ENCODE measurements around the gene ISCU. TPM values are rescaled to one million over a fixed set of nuclear protein-coding genes. Genes with fewer than 3 reads are reported as not detected.
"Not testable (repeated sequence)": the region's sequence is repeated elsewhere in the genome, so short reads cannot be mapped to it uniquely, and the experiment has no call there.

The ISCU gene
- total RNA-seq, 1 donor from 2014 or later: 45.1 TPM

DNA sequence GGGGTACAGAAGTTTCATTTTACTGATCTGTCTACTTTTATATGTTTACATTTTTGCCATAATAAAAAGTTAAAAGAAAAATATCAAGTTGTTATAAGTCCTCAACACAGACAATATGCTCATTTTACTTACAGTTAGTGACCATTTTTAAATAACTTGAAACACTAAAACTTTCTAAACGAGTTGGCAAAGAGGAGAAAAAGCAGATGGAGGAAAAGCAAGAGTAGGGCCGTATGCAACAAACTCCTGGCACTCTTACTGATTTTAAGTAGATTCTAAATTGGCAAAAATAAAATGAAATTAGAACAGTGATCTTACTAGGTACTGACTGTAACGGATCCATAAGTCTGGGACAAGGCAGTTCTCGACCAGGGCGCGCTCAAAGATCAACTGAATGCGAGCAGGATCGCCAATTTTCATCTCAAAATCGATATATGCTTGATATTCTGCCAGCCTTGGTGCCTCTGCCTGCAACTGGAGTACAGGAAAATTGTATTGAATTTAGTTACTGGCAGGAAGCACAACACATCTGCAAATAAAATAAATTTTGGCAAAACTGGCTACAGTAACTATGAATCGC is 23.7 kb upstream of the ISCU start:
- intact Hi-C loops (cut with micrococcal nuclease): no loop called here

GRCh38 chr12:108542320-108542719 is 20.1 kb upstream of the ISCU start:
- intact Hi-C loops (cut with micrococcal nuclease): no loop called here

- intact Hi-C loops (cut with micrococcal nuclease): no loop called here
Measured at GRCh38 chr12:108543652-108544051, 18.7 kb upstream of the ISCU start.

DNA sequence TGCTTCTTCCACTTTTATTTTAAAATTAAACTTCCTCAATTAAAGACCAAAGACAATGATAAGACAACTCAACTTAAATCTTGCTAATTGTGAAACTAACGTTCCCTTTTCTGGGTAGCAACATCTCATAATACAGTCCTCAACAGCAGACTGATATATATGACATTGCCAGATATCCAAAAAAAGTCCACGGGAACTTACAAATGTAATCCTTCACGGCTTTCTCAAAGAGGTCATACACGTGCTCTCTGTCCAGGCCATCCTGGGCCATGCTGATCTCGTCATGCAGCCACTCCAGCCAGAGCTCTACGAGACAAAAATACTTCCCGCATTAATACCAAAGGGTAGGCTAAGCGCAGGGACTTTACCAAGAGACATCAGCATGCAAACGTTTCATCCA is 14.7 kb upstream of the ISCU start:
- intact Hi-C loops (cut with micrococcal nuclease): no loop called here

DNA sequence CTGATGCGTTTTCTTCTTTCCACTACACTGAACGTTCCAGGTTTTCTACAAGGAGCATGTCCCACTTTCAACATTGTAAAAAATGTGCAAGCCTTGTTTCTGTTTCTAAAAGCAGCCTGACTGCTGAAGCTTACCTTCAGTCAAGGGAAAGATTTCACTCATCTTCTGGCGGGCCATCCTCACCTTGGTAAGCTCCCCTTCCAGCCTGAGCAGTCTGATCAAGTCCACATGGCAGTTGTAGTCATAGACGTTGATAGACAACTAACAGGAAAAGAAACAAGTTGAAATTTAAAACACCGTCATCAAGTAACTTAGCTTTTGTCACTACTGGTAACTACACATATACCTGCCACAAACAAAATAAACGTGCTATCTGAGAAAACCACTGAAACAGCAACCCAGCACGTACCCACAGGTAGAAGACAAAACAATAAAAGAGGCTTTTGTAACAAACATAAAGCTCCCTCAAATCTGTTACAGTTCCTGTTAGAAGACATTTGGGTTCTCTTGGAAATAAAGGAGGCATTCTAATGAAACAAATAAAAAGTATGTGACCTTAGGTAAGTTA is 13.4 kb upstream of the ISCU start:
- intact Hi-C loops (cut with micrococcal nuclease): no loop called here

GRCh38 chr12:108551535-108551934 is 10.9 kb upstream of the ISCU start:
- intact Hi-C loops (cut with micrococcal nuclease): no loop called here

GRCh38 chr12:108553799-108554198 is 8.6 kb upstream of the ISCU start:
- intact Hi-C loops (cut with micrococcal nuclease): no loop called here

- intact Hi-C loops (cut with micrococcal nuclease): not testable (repeated sequence)
Measured at GRCh38 chr12:108555383-108555782, 7.0 kb upstream of the ISCU start.

- intact Hi-C loops (cut with micrococcal nuclease): no loop called here
Measured at GRCh38 chr12:108559007-108559655, 3.3 kb upstream of the ISCU start.

DNA sequence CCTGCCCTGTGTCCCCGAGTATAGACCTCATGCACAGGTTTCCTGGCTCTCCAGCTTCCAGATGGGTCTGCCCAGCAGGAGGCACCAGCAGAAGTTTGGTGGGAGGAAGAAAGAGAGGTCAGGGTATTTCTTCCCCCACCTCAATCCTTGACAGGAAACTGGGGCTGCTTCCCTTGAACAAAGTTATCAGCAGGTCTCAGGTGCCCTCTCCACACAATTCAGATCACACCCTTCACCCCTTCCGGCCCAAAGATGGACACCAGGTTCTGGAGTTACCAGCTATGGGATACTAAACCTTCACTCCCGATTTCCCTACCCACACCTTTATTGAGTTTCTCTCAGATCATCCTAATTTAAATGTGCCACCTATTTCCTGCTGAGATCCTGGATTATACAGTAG is 2.6 kb upstream of the ISCU start:
- intact Hi-C loops (cut with micrococcal nuclease): loop anchor here (2.0 to 10.0 kb wide), 3 partner anchors 799 to 1015 kb away; partner anchors contain the start of genes MMAB, MVK, PRDM4 and PWP1

GRCh38 chr12:108560321-108560721 is 2.1 kb upstream of the ISCU start:
- intact Hi-C loops (cut with micrococcal nuclease): loop anchor here (2.0 to 10.0 kb wide), 3 partner anchors 800 to 1014 kb away; partner anchors contain the start of genes MMAB, MVK, PRDM4 and PWP1

DNA sequence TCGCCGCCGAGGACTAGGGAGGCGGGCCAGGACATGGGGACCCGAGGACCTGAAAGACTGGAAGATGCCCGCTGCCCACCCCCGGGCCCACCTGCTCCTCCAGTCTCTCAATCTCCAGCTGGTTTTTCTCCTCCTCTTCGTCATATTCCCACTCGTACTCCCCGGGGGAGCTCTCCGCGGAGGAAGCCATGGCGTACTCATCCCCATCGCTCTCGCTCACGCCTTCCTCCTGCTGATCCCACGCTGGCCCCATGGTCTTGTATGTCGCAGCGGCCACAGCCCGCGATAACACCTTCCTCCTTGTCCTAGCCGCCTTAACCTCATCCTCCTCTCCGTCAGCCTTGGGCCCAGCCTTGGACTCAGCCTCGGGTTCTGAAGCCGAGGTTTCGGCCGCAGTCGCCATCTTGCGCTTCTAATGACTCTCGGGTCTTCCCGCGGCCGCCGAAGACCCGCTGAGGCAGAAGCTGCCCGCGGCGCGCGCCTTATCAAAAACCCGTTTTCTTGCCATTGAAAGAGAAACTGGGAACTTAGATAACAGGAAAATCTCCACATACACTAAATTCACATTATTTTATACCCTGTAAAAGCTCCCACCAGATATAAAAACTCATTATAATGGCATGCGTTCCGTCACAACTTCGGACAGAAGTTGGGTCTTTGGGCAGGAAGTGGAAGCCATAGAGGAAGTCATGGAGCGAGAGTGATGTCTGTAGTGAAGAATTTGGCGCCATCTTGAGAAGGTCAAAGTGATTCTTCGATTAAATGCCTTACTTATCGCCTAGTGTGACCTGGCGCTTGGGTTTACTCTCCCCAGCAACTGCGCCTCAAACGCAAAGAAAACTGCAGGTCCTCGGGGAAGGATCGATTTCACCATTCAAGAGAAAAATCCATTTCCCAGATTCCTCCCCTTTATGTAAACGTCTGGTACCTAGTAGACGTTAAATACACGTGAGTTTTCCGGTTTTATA is 1.4 kb upstream of the ISCU start, which contains the start of gene SART3:
Gene SART3, minus strand, starts transcription at position 422 of the 968 bp plus-strand sequence. Its CDS starts 19 bp downstream, at position 403.
- intact Hi-C loops (cut with micrococcal nuclease): loop anchor here (1.0 to 10.0 kb wide), 6 partner anchors 46 to 1014 kb away; partner anchors contain the start of genes FICD, MMAB, MVK and PRDM4

DNA sequence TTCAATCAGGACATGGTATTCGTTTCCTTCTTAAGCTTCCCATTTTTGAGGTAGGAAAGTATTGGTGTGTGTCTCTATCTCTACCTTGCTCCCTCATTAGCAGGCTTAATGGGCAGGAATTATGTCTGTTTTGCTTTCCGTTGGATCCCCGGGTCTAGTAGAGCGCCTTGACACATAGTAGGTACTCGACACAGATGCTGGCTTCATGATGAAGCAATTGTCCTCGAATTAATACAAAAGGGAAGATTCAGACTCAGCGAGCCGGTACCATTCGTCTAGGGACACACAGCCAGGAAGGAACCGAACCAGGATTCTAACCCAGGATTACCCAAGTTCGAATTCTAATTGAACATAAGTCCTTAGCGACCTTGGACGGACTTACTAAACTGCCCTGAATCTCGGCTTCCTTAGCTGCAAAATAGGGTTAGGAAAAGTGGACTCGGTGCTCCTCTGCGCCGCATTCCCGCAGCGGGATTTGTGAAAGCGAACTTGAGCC is 496 bp upstream of the ISCU start:
- intact Hi-C loops (cut with micrococcal nuclease): loop anchor here (1.0 to 10.0 kb wide), 8 partner anchors 47 to 1013 kb away; partner anchors contain the start of genes FICD, MMAB, MVK and PRDM4

DNA sequence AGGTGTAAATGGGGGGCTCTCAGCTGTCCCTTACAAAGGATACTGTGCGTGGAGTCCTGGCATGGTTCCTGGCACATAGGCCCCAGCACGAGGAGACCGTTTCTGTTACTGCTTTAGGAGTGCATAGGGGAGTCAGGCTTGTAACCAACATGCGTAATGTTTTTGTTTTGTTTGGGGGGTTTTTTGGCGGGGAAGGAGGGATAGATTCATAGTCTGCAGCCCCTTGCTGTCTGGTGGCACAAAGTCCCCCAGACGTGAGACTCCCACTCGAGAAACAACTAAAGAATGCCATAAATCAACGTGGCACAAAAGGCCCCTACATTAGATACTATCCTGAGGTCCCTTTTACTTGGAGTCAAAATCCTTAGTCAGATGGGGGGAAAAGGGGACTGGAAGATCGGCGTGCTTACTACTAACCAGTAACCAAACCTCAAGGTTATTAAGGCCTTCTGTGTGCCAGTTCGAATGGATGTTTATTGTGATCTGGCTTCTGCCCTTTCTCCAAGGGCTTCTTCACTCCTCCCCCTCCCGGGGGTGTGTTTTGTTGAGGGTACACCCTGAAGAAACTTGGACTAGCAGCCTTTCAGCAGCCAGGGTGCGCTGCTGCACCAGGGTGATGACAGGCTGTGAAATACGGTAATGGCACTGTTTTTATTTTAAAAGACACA is 874 bp downstream of the ISCU start:
- intact Hi-C loops (cut with micrococcal nuclease): loop anchor here (1.0 to 10.0 kb wide), 10 partner anchors 55 to 1012 kb away; partner anchors contain the start of genes ALKBH2, CORO1C, MMAB and MVK

DNA sequence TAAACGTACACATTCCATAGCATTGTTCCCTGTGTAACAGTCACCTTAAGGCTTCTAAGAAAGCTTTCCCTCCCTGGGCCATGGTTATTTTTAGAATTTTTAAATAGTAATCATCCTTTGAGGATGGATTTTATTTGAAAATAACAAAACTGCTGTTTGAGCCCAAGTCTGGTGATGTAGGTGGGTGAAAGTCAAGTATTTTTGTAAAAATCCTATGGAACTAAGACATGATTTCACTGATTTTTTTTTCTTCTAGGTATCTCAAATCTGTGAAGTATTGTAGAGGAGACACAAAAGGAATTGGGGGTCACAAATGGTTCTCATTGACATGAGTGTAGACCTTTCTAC is 1.4 kb downstream of the ISCU start:
- intact Hi-C loops (cut with micrococcal nuclease): loop anchor here (1.0 to 10.0 kb wide), 10 partner anchors 55 to 1011 kb away; partner anchors contain the start of genes ALKBH2, CORO1C, MMAB and MVK

- intact Hi-C loops (cut with micrococcal nuclease): loop anchor here (5.0 to 10.0 kb wide), 2 partner anchors 877 to 1010 kb away; partner anchors contain the start of genes MMAB, MVK and PWP1
Measured at GRCh38 chr12:108564724-108565123, 2.3 kb downstream of the ISCU start.

DNA sequence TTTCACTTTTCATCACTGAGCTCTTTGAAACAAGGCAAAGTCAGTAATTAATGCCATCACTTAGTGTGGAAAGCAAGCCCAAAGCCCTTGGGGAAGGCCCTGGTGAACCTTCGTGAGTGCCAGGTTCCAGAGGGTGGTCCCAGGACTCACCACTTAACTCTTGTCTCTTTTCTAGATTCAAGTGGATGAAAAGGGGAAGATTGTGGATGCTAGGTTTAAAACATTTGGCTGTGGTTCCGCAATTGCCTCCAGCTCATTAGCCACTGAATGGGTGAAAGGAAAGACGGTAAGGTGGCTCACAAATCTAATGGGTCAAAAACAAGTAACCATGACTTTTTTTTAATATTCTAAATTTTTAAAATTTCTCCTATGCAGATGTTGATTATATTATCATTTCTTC is 2.8 kb downstream of the ISCU start:
- intact Hi-C loops (cut with micrococcal nuclease): loop anchor here (10.0 kb wide), 1 partner anchor 1010 kb away; the partner anchor contains the start of genes MMAB and MVK

DNA sequence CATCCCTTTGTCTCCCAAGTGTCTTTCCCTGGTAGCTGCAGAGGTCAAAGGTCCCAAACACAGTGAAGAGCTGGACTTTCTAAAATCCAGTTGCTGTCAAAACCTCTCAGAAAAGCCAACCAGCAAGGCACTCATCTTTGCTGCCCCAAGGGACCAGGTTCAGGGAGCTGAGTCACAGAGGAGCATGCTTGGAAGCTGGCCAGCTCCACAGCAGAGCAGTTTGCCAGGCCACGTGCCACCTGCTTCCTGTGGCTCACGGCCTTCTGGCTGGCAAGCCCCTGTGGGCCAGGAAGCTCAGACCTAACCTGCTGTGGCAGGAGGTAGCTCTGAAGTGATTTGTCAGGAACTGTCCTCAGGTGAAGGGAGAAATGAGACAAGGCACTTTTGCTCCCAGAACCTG is 3.6 kb downstream of the ISCU start:
- intact Hi-C loops (cut with micrococcal nuclease): loop anchor here (10.0 kb wide), 1 partner anchor 1009 kb away; the partner anchor contains the start of genes MMAB and MVK

GRCh38 chr12:108566452-108566851 is 4.1 kb downstream of the ISCU start:
- intact Hi-C loops (cut with micrococcal nuclease): loop anchor here (10.0 kb wide), 1 partner anchor 1008 kb away; the partner anchor contains the start of genes MMAB and MVK
